ENCODE results near the gene PLA2R1. TPM values are rescaled to one million over a fixed set of nuclear protein-coding genes. Genes with fewer than 3 reads are reported as not detected.

The PLA2R1 gene
- polyA plus RNA-seq, 1 donor from 2014 or later: 0.69 TPM

DNA sequence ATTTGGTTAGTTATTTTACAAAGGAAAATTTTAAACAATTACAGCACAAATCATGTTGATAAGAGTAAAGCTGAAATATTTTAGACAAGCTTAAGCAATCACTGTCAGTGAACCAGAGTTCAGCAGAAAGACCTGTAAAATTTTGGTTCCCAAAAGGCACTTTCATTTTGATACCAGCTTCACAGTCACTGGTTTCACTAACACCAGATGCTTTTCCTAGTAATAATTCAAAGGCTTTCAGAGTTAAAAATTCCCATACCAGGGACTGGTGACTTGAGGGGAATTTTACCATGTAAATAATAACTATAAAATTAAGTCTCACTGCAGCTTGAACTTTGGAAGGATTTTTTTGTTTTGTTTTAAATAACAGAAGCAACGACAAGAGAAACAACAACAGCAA, 162.1 kb downstream of the PLA2R1 start:
- Histone ChIP-seq H3K9me2 (ENCODE audit: insufficient read depth, low read length) (no peaks in the 10 kb centered on the region), H3K4me2 (ENCODE audit: low read length) (no peak overlapping the region), H3K9ac (ENCODE audit: low read length) (no peak overlapping the region), H3K9me3 (ENCODE audit: low read length) (no peaks in the 10 kb centered on the region), H3K27me3 (ENCODE audit: insufficient read depth, low read depth, low read length) (peaks cover 75% of the 10 kb centered on the region), H3F3A (ENCODE audit: insufficient read depth, low read length, poor library complexity, severe bottlenecking) (no peaks in the 10 kb centered on the region), H3K79me2 (replicated peaks; ENCODE audit: insufficient read depth, low read length) (no peaks in the 10 kb centered on the region), H3K36me3 (ENCODE audit: insufficient read depth, low read length) (no peaks in the 10 kb centered on the region), H3K27ac (ENCODE audit: low read length) (no peak overlapping the region), H4K20me1 (ENCODE audit: insufficient read depth) (no peaks in the 10 kb centered on the region), H2AFZ (ENCODE audit: low read depth, low read length) (no peak overlapping the region), H3K4me3 (ENCODE audit: low read length) (no peak overlapping the region)
- TF ChIP-seq RAD21 (conservative IDR thresholded peaks at IDR 0.05) (no peak), TAF1 (IDR thresholded peaks at IDR 0.05; ENCODE audit: low read depth) (no peak)
- TF ChIP-seq, protein P1, sequence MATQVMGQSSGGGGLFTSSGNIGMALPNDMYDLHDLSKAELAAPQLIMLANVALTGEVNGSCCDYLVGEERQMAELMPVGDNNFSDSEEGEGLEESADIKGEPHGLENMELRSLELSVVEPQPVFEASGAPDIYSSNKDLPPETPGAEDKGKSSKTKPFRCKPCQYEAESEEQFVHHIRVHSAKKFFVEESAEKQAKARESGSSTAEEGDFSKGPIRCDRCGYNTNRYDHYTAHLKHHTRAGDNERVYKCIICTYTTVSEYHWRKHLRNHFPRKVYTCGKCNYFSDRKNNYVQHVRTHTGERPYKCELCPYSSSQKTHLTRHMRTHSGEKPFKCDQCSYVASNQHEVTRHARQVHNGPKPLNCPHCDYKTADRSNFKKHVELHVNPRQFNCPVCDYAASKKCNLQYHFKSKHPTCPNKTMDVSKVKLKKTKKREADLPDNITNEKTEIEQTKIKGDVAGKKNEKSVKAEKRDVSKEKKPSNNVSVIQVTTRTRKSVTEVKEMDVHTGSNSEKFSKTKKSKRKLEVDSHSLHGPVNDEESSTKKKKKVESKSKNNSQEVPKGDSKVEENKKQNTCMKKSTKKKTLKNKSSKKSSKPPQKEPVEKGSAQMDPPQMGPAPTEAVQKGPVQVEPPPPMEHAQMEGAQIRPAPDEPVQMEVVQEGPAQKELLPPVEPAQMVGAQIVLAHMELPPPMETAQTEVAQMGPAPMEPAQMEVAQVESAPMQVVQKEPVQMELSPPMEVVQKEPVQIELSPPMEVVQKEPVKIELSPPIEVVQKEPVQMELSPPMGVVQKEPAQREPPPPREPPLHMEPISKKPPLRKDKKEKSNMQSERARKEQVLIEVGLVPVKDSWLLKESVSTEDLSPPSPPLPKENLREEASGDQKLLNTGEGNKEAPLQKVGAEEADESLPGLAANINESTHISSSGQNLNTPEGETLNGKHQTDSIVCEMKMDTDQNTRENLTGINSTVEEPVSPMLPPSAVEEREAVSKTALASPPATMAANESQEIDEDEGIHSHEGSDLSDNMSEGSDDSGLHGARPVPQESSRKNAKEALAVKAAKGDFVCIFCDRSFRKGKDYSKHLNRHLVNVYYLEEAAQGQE (IDR thresholded peaks at IDR 0.05; ENCODE audit: borderline replicate concordance): no peak

DNA sequence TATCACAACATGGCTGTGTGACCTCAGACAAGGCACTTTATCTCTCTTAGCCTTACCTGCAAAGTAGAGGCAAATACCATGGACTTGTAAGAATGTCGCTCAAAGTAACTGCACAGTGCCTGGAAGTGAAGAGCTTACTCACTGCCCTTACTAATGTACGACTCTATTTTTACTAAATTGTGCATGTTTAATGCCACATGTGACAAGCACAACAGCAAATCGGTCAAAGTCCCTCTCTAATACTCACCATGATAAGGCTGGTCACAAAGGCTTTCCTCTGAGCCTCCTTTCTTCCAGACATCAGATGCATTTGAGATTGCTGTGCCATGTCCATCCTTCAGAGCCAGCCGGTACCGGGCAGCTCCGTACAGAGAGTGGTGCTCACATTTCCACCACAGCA, 164.0 kb downstream of the PLA2R1 start:
- H3K9me2 ChIP-seq (ENCODE audit: insufficient read depth, low read length): no peaks in the 10 kb centered on the region
- peaks cover 57% of the 10 kb centered on the region for H3K27me3 ChIP-seq (ENCODE audit: insufficient read depth, low read depth, low read length)
- no peak overlapping the region for H3K4me2 ChIP-seq (ENCODE audit: low read length)
- no peaks in the 10 kb centered on the region for H3F3A ChIP-seq (ENCODE audit: insufficient read depth, low read length, poor library complexity, severe bottlenecking)
- H3K27ac ChIP-seq (ENCODE audit: low read length): no peak overlapping the region
- no peaks in the 10 kb centered on the region for H3K79me2 ChIP-seq (replicated peaks; ENCODE audit: insufficient read depth, low read length)
- no peaks in the 10 kb centered on the region for H4K20me1 ChIP-seq (ENCODE audit: insufficient read depth)
- no peaks in the 10 kb centered on the region for H3K9me3 ChIP-seq (ENCODE audit: low read length)
- H3K9ac ChIP-seq (ENCODE audit: low read length): no peak overlapping the region
- H3K4me3 ChIP-seq (ENCODE audit: low read length): no peak overlapping the region
- H2AFZ ChIP-seq (ENCODE audit: low read depth, low read length): no peak overlapping the region
- no peak for TF ChIP-seq RAD21 (conservative IDR thresholded peaks at IDR 0.05)
- no peak for TF ChIP-seq EP300 (conservative IDR thresholded peaks at IDR 0.05; ENCODE audit: poor library complexity, severe bottlenecking)
- no peak for TF ChIP-seq CTCF (IDR thresholded peaks at IDR 0.05; ENCODE audit: poor library complexity, severe bottlenecking)
- no peak for TF ChIP-seq SMC3 (conservative IDR thresholded peaks at IDR 0.05; ENCODE audit: poor library complexity)
- no peak for TF ChIP-seq EZH2 (IDR thresholded peaks at IDR 0.05; ENCODE audit: borderline replicate concordance, insufficient read depth, low read length, poor library complexity, severe bottlenecking)
- no peak for TF ChIP-seq MXI1 (conservative IDR thresholded peaks at IDR 0.05; ENCODE audit: poor library complexity, severe bottlenecking)
- TF ChIP-seq, protein P1 (IDR thresholded peaks at IDR 0.05; ENCODE audit: borderline replicate concordance): no peak
- TF ChIP-seq POLR2AphosphoS5 (IDR thresholded peaks at IDR 0.05): no peak
- TF ChIP-seq TAF1 (IDR thresholded peaks at IDR 0.05; ENCODE audit: low read depth): no peak
- H3K36me3 ChIP-seq (ENCODE audit: insufficient read depth, low read length): no peaks in the 10 kb centered on the region

Data from neural cell (in vitro differentiated cells).